ENCODE measurements around the gene SHLD1.
A peak's percentile ranks its signal among the peaks of the same experiment; 100 is the strongest.

The SHLD1 gene

GRCh38 chr20:5822569-5822968 is 72.4 kb downstream of the SHLD1 start:
- DNase-seq, result no peak

GRCh38 chr20:5825130-5825719 is 75.0 kb downstream of the SHLD1 start:
- no peak for DNase-seq

- DNase-seq, result no peak
These were observed 77.1 kb downstream of the SHLD1 start for GRCh38 chr20:5827098-5827853.

GRCh38 chr20:5827861-5828260 is 77.7 kb downstream of the SHLD1 start:
- no peak for DNase-seq

GRCh38 chr20:5829241-5829809 is 79.1 kb downstream of the SHLD1 start:
- no peak for DNase-seq

- DNase-seq, result no peak
These were observed 81.5 kb downstream of the SHLD1 start for GRCh38 chr20:5831539-5832237.

GRCh38 chr20:5833309-5833941 is 83.2 kb downstream of the SHLD1 start:
- DNase-seq, result no peak

GRCh38 chr20:5834436-5835005 is 84.3 kb downstream of the SHLD1 start:
- no peak for DNase-seq

- DNase-seq, result peak; percentile 28
These were observed 85.2 kb downstream of the SHLD1 start for GRCh38 chr20:5835321-5835821.

GRCh38 chr20:5835871-5836270 is 85.7 kb downstream of the SHLD1 start:
- DNase-seq, result peak; percentile 11

- DNase-seq, result no peak
These were observed 86.4 kb downstream of the SHLD1 start for GRCh38 chr20:5836569-5836968.

GRCh38 chr20:5840411-5841002 is 90.3 kb downstream of the SHLD1 start:
- no peak for DNase-seq

- no peak for DNase-seq
These were observed 91.3 kb downstream of the SHLD1 start for GRCh38 chr20:5841522-5841921.

- DNase-seq, result no peak
These were observed 92.3 kb downstream of the SHLD1 start for GRCh38 chr20:5842465-5842864.

GRCh38 chr20:5843054-5843592 is 92.9 kb downstream of the SHLD1 start:
- DNase-seq, result no peak

- DNase-seq, result peak; percentile 55
These were observed 94.0 kb downstream of the SHLD1 start for GRCh38 chr20:5844063-5844681.

- DNase-seq, result peak; percentile 10
These were observed 95.7 kb downstream of the SHLD1 start for GRCh38 chr20:5845681-5846615.

GRCh38 chr20:5848711-5849505 is 98.7 kb downstream of the SHLD1 start:
- DNase-seq, result peak; percentile 28

GRCh38 chr20:5855939-5856338 is 105.7 kb downstream of the SHLD1 start:
- no peak for DNase-seq

All from fibroblast of skin of right biceps (primary cell).